Small intestine (tissue), 7 donors: Measurements from ENCODE around the gene MAMDC4. TPM values are rescaled to one million over a fixed set of nuclear protein-coding genes. Genes with fewer than 3 reads are reported as not detected.
"Not testable (repeated sequence)": the region's sequence is repeated elsewhere in the genome, so short reads cannot be mapped to it uniquely, and the experiment has no call there.

ENCODE experiments used
- DNase-seq, 2 donors: peaks; one replicate each; pipeline versions ENCODE4 v3.0.0 to v3.0.0-alpha.2; 2013
- FAIRE-seq: peaks from 2 replicates; lab custom pipeline; 2012; peaks lifted over from hg19 to GRCh38; lab: Jason Lieb, UNC
- H3K27ac ChIP-seq, 3 donors: one replicate each; pipeline ENCODE4 v1.5.1; 2013; ENCODE audit warnings: low read length in 2 of 3, mild to moderate bottlenecking in 2 of 3, control low read depth in 1 of 3, inconsistent platforms in 1 of 3, low read depth in 1 of 3, moderate library complexity in 1 of 3
- H3K27me3 ChIP-seq, 3 donors: one replicate each; pipeline ENCODE4 v1.6.1; 2013; ENCODE audit warnings: low read length in 3 of 3, inconsistent platforms in 1 of 3; ENCODE audit not compliant: control insufficient read depth in 3 of 3, insufficient read depth in 3 of 3
- H3K36me3 ChIP-seq, 3 donors: one replicate each; pipeline ENCODE4 v1.6.1; 2013; ENCODE audit warnings: low read length in 3 of 3, inconsistent platforms in 1 of 3, low read depth in 1 of 3, mild to moderate bottlenecking in 1 of 3, moderate library complexity in 1 of 3; ENCODE audit not compliant: control insufficient read depth in 3 of 3, insufficient read depth in 2 of 3
- H3K4me1 ChIP-seq, 3 donors: one replicate each; pipeline ENCODE4 v1.6.1; 2013; ENCODE audit warnings: low read length in 2 of 3, inconsistent platforms in 1 of 3, low read depth in 1 of 3, mild to moderate bottlenecking in 1 of 3, moderate library complexity in 1 of 3; ENCODE audit not compliant: control insufficient read depth in 3 of 3, insufficient read depth in 2 of 3
- H3K4me3 ChIP-seq, 3 donors: one replicate each; pipeline ENCODE4 v1.5.1; 2013; ENCODE audit warnings: low read length in 3 of 3, control low read depth in 1 of 3, inconsistent platforms in 1 of 3, low read depth in 1 of 3, mild to moderate bottlenecking in 1 of 3, moderate library complexity in 1 of 3
- H3K9me3 ChIP-seq, 2 donors: one replicate each; pipeline ENCODE4 v1.6.1; 2013; ENCODE audit warnings: low read depth in 1 of 2, low read length in 1 of 2; ENCODE audit not compliant: control insufficient read depth in 2 of 2, insufficient read depth in 1 of 2
- WGBS, 3 donors: extraction: QIAGEN DNeasy Blood & Tissue Kit; methylation state at CpG; one replicate each; pipeline ENCODE4 v1.1.7; 2013; 5-methylcytosine and 5-hydroxymethylcytosine counted together
- polyA plus RNA-seq, 4 donors: library from polyadenylated mRNA; stranded (reverse) in 3 of 4; unstranded in 1 of 4; fragments of 200-250 nt in 3 of 4; fragments of 120-200 nt in 1 of 4; gene quantifications; one replicate each; pipeline versions ENCODE4 v1.2.1 to v1.2.3, GENCODE V29; 2013
- donor health status: healthy with polysubstance abuse.
- donor health status: control.
- donor health status: control.
- donor health status: Bipolar disorder and iron deficiency.
- donor health status: healthy.

MAMDC4 gene
- polyA plus RNA-seq, 4 donors = 4.6 to 1,156 (median 8.9) TPM

GRCh38 chr9:136840140-136840876, 11.8 kb upstream of the MAMDC4 start:
- Histone ChIP-seq H3K4me1 (peaks cover 0 to 52% (median 4%) of the 10 kb centered on the region in 3 donors), H3K9me3 (peaks cover 0 to 4% of the 10 kb centered on the region in 2 donors), H3K36me3 (peaks cover 2 to 58% (median 17%) of the 10 kb centered on the region in 3 donors), H3K4me3 (no peak overlapping the region), H3K27ac (peak overlapping the region; percentile 75 to 90 (median 84)), H3K27me3 (peaks cover 0 to 8% (median 3%) of the 10 kb centered on the region in 3 donors)
- FAIRE-seq (no peak), DNase-seq (peak; percentile 41 to 71)
- WGBS, 3 donors = 20 to 64% (median 45%) methylated on average over 28 to 32 of the region's 32 CpGs

- 13 to 60% (median 42%) methylated on average over 23 to 28 of the region's 28 CpGs for WGBS, 3 donors
Observed at GRCh38 chr9:136840877-136841645, 11.1 kb upstream of the MAMDC4 start.

GRCh38 chr9:136841646-136842379, 10.3 kb upstream of the MAMDC4 start:
- H3K4me3 ChIP-seq = peak overlapping the region in 2 of 3 donors; percentile 38 to 52
- peak overlapping the region; percentile 59 to 84 (median 59) for H3K27ac ChIP-seq
- not testable (repeated sequence) for FAIRE-seq, H3K9me3 ChIP-seq
- peaks cover 2 to 44% (median 13%) of the 10 kb centered on the region in 3 donors for H3K36me3 ChIP-seq
- peaks cover 0 to 58% (median 4%) of the 10 kb centered on the region in 3 donors for H3K4me1 ChIP-seq
- peak in 1 of 2 donors; percentile 48 for DNase-seq
- 15 to 38% (median 19%) methylated on average over 14 to 16 of the region's 16 CpGs for WGBS, 3 donors
- peaks cover 3 to 19% (median 9%) of the 10 kb centered on the region in 3 donors for H3K27me3 ChIP-seq

More at GRCh38 chr9:136840877-136841645, 11.1 kb upstream of the MAMDC4 start:
- FAIRE-seq = no peak
- Histone ChIP-seq H3K27ac (peak overlapping the region; percentile 75 to 90 (median 84)), H3K4me1 (peaks cover 0 to 53% (median 4%) of the 10 kb centered on the region in 3 donors), H3K27me3 (peaks cover 3 to 14% (median 3%) of the 10 kb centered on the region in 3 donors), H3K36me3 (peaks cover 2 to 51% (median 17%) of the 10 kb centered on the region in 3 donors), H3K9me3 (peaks cover 0 to 6% of the 10 kb centered on the region in 2 donors), H3K4me3 (no peak overlapping the region)
- DNase-seq = peak; percentile 94 to 95

- Histone ChIP-seq H3K4me1 (peaks cover 0 to 59% (median 4%) of the 10 kb centered on the region in 3 donors), H3K27me3 (peaks cover 3 to 20% (median 9%) of the 10 kb centered on the region in 3 donors), H3K4me3 (peak within 1 kb of the TSS; percentile 36 to 52 (median 38)), H3K36me3 (peaks cover 2 to 37% (median 13%) of the 10 kb centered on the region in 3 donors), H3K27ac (peak within 1 kb of the TSS; percentile 59 to 84 (median 59))
- peak; percentile 74 to 94 for DNase-seq
- not testable (repeated sequence) for H3K9me3 ChIP-seq, FAIRE-seq
- whole genome bisulfite sequencing, 3 donors = 0 to 1% (median 1%) methylated on average over 17 to 25 of the region's 27 CpGs
Observed at GRCh38 chr9:136842380-136842948, 9.7 kb upstream of the MAMDC4 start, which contains the start of gene AJM1. TSS of gene AJM1 (plus strand) at chr9:136842478. CDS start at chr9:136844415, 1,937 bp downstream.

GRCh38 chr9:136843159-136843800, 8.9 kb upstream of the MAMDC4 start:
- H3K27me3 ChIP-seq = peaks cover 3 to 26% (median 9%) of the 10 kb centered on the region in 3 donors
- H3K4me1 ChIP-seq = peaks cover 0 to 63% (median 4%) of the 10 kb centered on the region in 3 donors
- not testable (repeated sequence) for H3K4me3 ChIP-seq, H3K9me3 ChIP-seq, FAIRE-seq
- peak overlapping the region in 1 of 3 donors; percentile 2 for H3K27ac ChIP-seq
- peak in 1 of 2 donors; percentile 28 for DNase-seq
- WGBS, 3 donors = 10 to 17% (median 11%) methylated on average over 18 to 21 of the region's 21 CpGs
- H3K36me3 ChIP-seq = peaks cover 2 to 32% (median 13%) of the 10 kb centered on the region in 3 donors

GRCh38 chr9:136843801-136844740, 8.1 kb upstream of the MAMDC4 start:
- peaks cover 3 to 26% (median 9%) of the 10 kb centered on the region in 3 donors for H3K27me3 ChIP-seq
- H3K9me3 ChIP-seq, FAIRE-seq, H3K27ac ChIP-seq: not testable (repeated sequence)
- H3K36me3 ChIP-seq = peaks cover 0 to 24% (median 12%) of the 10 kb centered on the region in 3 donors
- WGBS, 3 donors = 5 to 6% (median 5%) methylated on average over 55 to 99 of the region's 99 CpGs
- DNase-seq = peak in 1 of 2 donors; percentile 60
- H3K4me3 ChIP-seq = peak overlapping the region in 1 of 3 donors; percentile 25
- peaks cover 0 to 60% (median 4%) of the 10 kb centered on the region in 3 donors for H3K4me1 ChIP-seq
